ENCODE results near the gene ZNF385B. TPM values are rescaled to one million over a fixed set of nuclear protein-coding genes. Genes with fewer than 3 reads are reported as not detected.

The ZNF385B gene
- polyA plus RNA-seq, 12 donors, result 11.0 to 32.8 (median 19.8) TPM; not detected in 1

GRCh38 chr2:179555691-179556283 is 305.6 kb downstream of the ZNF385B start:
- DNase-seq, result no peak

- no peak for DNase-seq
Observed at GRCh38 chr2:179554639-179555386, 306.6 kb downstream of the ZNF385B start.

- DNase-seq, result no peak
Observed at GRCh38 chr2:179553382-179553781, 308.0 kb downstream of the ZNF385B start.

GRCh38 chr2:179551539-179552045 is 309.8 kb downstream of the ZNF385B start:
- no peak for DNase-seq

- no peak for DNase-seq
Observed at GRCh38 chr2:179550849-179551248, 310.6 kb downstream of the ZNF385B start.

- DNase-seq, result no peak
Observed at GRCh38 chr2:179550214-179550613, 311.2 kb downstream of the ZNF385B start.

- no peak for DNase-seq
Observed at GRCh38 chr2:179546656-179547055, 314.8 kb downstream of the ZNF385B start.

- no peak for DNase-seq
Observed at GRCh38 chr2:179545024-179545423, 316.4 kb downstream of the ZNF385B start.

- no peak for DNase-seq
Observed at GRCh38 chr2:179543361-179543901, 318.0 kb downstream of the ZNF385B start.

- DNase-seq, result no peak
Observed at GRCh38 chr2:179541586-179541985, 319.8 kb downstream of the ZNF385B start.

GRCh38 chr2:179539124-179539511 is 322.3 kb downstream of the ZNF385B start:
- DNase-seq, result no peak

GRCh38 chr2:179538406-179539123 is 322.8 kb downstream of the ZNF385B start:
- DNase-seq, result no peak

- peak; percentile 6 for DNase-seq
Observed at GRCh38 chr2:179536185-179536584, 325.2 kb downstream of the ZNF385B start.

- no peak for DNase-seq
Observed at GRCh38 chr2:179533875-179534274, 327.5 kb downstream of the ZNF385B start.

- DNase-seq, result no peak
Observed at GRCh38 chr2:179532863-179533278, 328.5 kb downstream of the ZNF385B start.

- DNase-seq, result no peak
Observed at GRCh38 chr2:179528576-179529069, 332.8 kb downstream of the ZNF385B start.

GRCh38 chr2:179525340-179525739 is 336.1 kb downstream of the ZNF385B start:
- no peak for DNase-seq

- DNase-seq, result no peak
Observed at GRCh38 chr2:179524809-179525339, 336.5 kb downstream of the ZNF385B start.

GRCh38 chr2:179521944-179522343 is 339.5 kb downstream of the ZNF385B start:
- DNase-seq, result no peak

GRCh38 chr2:179518830-179519229 is 342.6 kb downstream of the ZNF385B start:
- no peak for DNase-seq

- DNase-seq, result no peak
Observed at GRCh38 chr2:179513181-179513580, 348.2 kb downstream of the ZNF385B start.
